Subcutaneous adipose tissue (tissue), 4 donors: ENCODE measurements around the gene TSTD2. TPM values are rescaled to one million over a fixed set of nuclear protein-coding genes. Genes with fewer than 3 reads are reported as not detected.

ENCODE experiments used
- total RNA-seq, 4 donors: library from RNA; depleted of rRNA; stranded (reverse); fragments of >200 nt; gene quantifications; one replicate each; pipeline ENCODE4 v1.1.0, GENCODE V29; 2016
- TF ChIP-seq, protein P1 (sequence below): fragments of 450-650 bp; IDR thresholded peaks from one replicate; pipeline ENCODE4 v1.5.1; 2016; ENCODE audit warnings: low read depth, mild to moderate bottlenecking, control low read depth, antibody characterized with exemption, moderate library complexity

Gene TSTD2
- total RNA-seq, 4 donors from 2014 or later, result 15.1 to 31.3 (median 17.1) TPM

DNA sequence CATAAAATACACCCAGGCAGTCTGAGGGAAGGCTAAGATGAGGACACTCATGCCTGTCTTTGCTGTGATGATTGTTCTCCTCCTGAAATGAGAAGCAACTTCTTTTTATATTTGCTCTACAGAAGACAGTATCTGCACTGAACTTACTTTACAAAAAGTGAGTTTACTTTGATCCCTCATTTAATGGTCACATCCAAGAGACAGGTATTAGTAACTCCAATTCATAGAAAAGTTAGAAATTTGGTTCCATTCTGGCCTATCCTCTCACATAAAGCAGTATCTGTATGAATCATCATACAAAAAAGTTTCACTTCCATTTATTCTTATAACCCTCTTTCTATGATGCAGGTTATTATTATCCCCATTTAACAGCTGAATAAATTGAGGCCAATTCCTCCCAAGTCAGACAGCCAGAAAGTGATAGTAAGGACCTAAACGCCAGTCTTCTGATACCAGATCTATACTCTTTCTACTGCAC lies 15.2 kb downstream of the TSTD2 start:
- TF ChIP-seq, protein P1, sequence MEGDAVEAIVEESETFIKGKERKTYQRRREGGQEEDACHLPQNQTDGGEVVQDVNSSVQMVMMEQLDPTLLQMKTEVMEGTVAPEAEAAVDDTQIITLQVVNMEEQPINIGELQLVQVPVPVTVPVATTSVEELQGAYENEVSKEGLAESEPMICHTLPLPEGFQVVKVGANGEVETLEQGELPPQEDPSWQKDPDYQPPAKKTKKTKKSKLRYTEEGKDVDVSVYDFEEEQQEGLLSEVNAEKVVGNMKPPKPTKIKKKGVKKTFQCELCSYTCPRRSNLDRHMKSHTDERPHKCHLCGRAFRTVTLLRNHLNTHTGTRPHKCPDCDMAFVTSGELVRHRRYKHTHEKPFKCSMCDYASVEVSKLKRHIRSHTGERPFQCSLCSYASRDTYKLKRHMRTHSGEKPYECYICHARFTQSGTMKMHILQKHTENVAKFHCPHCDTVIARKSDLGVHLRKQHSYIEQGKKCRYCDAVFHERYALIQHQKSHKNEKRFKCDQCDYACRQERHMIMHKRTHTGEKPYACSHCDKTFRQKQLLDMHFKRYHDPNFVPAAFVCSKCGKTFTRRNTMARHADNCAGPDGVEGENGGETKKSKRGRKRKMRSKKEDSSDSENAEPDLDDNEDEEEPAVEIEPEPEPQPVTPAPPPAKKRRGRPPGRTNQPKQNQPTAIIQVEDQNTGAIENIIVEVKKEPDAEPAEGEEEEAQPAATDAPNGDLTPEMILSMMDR, result no peak

DNA sequence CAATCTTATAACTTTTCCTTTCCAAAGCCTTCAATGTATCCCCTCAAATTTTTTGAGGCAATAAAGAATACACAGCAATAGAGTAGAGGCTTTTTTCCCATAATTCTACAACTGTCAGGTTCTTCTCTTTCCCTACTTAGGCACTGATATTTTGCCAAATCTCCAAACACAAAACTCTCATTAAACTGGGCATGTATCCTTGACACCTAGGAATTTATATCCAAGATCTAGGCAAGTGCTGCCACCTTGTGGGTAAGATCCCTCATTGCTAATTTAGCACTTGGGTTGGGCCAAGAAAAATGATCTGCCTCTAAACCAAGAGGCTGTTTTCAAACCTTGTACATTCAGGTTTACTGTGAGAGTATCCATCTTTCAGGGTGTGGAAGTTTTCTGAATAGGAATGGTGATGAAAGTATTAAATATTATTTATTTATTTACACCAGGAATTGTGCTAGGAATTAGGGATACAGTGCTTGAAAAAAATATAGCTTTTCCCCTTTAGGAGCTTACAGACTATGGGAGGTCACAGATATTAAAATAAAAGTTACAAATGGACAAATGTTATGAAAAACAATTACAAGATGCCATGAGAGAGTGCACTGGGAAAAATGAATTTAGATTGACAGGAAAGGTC lies 17.6 kb downstream of the TSTD2 start:
- TF ChIP-seq, protein P1, result no peak

DNA sequence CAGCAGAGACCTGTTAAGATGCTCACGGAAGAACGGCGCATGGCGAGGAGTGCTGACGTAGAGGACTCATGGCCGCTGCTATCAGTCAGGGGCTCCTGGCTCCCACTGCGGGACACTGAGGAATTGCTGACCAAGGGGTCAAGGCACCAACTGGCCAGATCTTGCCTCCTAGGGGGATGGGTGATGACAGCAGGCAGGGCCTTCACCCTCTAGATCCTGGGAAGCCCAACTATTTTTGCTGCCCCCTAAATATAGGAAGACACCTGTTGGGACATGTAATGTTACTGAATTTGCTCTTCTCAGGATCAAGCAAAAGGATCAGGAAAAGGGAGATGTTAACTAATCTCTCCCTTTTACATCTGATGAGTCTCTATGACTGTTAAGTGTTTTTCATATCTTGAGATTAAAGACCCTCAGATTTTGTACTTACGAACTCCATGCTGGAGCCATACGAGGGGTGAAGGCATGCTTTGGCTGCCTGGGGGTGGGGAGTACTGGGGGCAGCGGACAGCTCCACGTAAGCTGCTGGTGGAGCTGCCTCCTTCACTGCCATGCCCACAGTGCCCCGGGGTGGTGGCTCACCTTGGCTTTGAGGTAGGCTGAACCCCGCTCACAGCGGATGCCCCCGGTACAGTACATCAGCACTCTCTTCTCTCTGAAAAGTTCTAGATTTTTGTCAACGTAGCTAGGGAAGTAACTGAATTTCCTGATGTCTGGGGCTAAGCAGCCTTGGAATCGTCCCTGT lies 28.1 kb downstream of the TSTD2 start:
- TF ChIP-seq, protein P1, result no peak

DNA sequence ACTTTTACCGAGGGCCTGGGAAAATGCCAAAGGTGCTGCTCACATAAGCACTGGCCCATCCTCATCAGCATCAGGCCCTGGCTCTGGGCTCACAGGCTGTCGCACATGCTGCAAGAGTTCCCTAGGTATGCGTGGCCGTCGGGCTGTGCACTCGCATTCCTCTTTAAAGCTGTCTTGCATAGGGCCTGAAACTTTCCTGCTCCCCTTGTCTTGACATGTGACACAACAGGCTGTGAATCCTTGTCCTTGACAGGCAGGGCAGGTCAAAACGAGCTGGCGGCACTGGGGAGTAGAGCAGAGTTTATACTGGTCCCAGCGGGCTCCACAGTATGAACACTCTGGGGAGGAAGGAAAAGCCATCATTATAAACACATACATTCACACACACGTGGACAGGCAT lies 30.7 kb downstream of the TSTD2 start:
- TF ChIP-seq, protein P1, result no peak

DNA sequence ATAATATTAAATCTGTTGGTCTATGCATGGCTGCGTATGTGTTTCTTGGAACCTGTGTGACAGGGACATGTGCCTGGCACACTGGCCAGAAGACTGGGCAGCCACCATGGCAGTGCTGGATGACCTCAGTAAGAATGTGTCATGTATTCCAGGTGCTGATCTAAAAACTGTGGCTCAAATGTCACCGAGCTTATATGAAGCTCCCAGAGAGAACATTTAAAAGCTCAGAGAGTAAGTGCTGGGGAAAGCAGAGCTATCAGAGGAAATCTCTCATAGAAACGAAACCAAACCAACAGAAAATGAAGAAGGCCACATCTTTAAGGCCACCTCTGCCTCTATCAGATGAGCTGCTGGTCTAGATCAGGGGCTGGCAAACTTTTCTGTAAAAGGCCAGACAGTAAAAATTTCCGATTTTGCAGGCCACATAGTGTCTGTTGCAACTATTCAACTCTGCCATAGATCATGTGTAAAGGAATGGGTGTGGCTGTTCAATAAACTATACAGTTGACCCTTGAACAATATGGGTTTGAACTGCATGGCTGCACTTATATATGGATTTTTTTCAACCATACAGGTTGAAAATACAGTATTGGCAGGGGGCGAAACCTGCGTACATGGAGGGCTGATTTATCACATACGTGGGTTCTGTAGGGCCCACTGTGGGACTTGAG lies 31.8 kb downstream of the TSTD2 start:
- TF ChIP-seq, protein P1, result no peak

DNA sequence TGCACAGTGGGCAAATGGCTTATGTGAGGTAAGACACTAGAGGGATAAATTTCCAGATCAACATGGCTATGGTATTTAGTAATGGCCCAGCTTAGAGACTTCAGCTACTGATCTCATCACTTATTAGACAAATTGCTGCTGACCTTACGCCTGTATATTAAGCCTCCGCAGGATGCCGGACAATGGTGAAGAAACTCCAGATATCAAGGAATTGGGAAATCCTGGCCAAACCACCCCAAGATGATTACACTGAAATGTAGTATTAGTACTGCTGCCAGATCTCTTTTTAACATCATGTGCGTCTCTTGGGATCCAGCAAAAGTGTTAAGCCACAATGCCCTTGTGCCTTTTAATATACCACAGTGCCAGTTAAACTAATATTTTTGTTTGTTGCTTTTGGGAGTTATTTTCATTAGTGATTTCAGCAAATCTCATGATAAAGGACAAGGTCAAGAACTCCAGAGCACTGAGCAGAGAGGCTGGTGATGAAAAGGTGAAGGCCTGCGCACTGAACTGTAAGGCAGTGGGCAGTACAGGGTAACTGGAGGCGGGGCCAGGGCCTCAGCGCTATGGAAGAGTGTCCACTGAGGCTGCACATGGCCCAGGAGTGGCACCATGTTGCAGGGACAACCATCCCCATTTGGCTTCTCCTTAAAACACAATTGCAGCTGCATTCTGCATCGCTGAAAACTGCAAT lies 32.5 kb downstream of the TSTD2 start:
- TF ChIP-seq, protein P1, result no peak
